Fibroblast of pulmonary artery (primary cell): ENCODE measurements around the gene GLIS1.
"Not testable (repeated sequence)": the region's sequence is repeated elsewhere in the genome, so short reads cannot be mapped to it uniquely, and the experiment has no call there.

Source experiments
- DNase-seq: peaks from one replicate; pipeline ENCODE4 v3.0.0-alpha.2; 2010; ENCODE audit warnings: low read depth
- H3K4me3 ChIP-seq: replicated peaks from 2 replicates; pipeline ENCODE4 v1.5.1; 2011; ENCODE audit warnings: low read depth, mild to moderate bottlenecking, control low read depth, low read length, moderate library complexity
- CTCF ChIP-seq: IDR thresholded peaks from 2 replicates; pipeline ENCODE4 v1.5.1; 2011; ENCODE audit warnings: mild to moderate bottlenecking, control low read depth, low read length, inconsistent platforms; ENCODE audit errors: missing control alignments

The GLIS1 gene

DNA sequence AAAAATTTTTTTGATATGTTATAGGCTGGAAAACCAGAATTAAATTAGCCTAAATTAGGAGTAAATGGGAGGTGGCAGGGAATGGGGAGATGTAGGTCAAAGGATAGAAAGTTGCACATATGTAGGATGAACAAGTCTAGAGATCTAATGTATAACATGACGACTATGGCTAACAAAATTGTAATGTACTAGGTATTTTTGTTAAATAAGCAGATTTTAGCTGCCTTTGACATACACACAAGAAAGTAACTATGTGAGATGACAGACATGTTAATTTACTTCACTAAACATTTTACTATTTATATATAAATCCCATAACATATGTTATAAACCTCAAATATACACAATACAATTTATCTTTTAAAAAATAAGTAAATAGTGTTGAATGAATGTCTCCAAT lies 30.2 kb upstream of the GLIS1 start:
- no peak overlapping the region for H3K4me3 ChIP-seq
- DNase-seq, result no peak
- no peak for TF ChIP-seq CTCF

DNA sequence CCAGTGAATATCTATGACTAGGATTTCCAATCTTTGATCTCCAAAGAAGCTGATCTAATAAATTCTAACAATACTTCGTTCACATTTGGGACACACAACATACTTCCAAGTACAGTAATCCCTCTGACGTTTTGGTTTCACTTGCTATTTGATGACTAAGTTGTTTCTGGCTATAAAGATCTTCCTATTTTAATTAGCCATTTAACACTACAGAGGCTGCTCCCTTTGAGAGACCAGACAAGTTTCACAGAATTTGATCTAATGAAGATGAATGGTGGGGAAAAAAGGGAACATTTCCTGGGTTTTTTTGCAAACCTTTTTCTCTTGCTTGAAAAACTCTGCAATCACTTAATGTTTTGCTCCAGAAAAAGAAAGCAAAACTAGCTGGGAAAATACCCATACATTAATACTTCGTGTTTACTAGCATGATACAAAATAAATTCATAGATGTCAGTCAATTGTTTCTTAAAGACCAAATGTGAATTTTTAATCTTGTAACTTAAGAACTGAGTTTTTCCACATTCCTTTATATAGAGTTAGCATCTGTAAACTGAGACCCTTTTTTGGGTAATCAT lies 28.0 kb upstream of the GLIS1 start:
- H3K4me3 ChIP-seq, result peak overlapping the region; percentile 18
- TF ChIP-seq CTCF, result no peak
- DNase-seq, result peak; percentile 45

DNA sequence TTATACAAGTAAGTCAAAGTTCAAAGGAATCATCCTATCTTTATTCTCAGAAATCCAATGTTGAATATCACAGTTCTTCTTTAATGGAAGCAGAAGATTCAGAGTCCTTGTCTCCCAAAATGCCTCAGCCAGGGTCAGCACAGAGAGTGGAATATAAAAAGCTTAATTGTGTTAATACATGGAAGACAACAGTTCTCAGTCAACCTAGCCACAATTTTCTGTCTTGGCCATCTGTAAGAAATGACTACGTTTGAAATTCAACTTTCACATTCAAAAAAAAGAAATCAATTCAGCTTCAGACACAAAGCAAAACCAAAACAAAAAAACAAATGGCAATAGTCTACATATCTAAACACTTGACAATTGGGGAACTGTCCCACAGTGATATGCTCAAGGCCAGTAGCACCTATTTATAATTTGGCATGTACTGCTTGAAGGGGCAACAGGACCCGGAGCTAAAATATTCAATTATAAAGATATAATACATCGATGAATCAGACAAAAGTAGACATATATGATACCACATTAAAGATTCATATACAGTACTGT lies 27.3 kb upstream of the GLIS1 start:
- DNase-seq, result no peak
- H3K4me3 ChIP-seq, result no peak overlapping the region
- TF ChIP-seq CTCF, result no peak

- DNase-seq, result peak; percentile 78
- H3K4me3 ChIP-seq, result no peak overlapping the region
- no peak for TF ChIP-seq CTCF
Observed at GRCh38 chr1:53765657-53766056, 26.7 kb upstream of the GLIS1 start.

DNA sequence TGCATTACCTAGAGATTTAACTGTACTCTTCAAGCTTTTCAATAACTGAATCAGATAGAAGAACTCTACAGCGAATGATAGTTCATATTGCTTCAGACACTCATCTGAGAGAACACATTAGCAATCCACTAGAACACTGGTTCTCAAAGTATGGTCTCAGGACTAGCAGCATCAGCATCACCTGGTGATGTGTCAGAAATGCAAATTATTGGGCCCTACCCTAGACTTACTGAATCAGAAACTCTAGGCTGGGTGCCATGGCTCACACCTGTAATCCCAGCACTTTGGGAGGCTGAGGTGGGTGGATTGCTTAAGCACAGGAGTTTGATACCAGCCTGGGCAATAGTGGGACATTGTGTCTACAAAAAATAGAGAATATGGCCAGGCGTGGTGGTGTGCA lies 24.9 kb upstream of the GLIS1 start:
- no peak for DNase-seq
- no peak for TF ChIP-seq CTCF
- no peak overlapping the region for H3K4me3 ChIP-seq

GRCh38 chr1:53763461-53763860 lies 24.5 kb upstream of the GLIS1 start:
- DNase-seq, result no peak
- H3K4me3 ChIP-seq, result no peak overlapping the region
- TF ChIP-seq CTCF, result no peak

DNA sequence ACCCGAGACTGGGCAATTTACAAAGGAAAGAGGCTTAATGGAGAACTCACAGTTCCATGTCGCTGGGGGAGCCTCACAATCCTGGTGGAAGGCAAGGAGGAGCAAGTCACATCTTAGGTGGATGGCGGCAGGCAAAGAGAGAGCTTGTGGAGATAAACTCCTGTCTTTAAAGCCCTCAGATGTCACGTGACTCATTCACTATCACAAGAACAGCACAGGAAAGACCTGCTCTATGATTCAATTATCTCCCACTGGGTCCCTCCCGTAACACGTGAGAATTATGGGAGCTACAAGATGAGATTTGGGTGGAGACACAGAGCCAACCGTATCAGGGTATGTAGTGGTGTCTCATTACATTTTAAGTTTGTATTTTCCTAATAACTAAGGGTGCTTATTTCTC lies 21.5 kb upstream of the GLIS1 start:
- not testable (repeated sequence) for H3K4me3 ChIP-seq, DNase-seq

DNA sequence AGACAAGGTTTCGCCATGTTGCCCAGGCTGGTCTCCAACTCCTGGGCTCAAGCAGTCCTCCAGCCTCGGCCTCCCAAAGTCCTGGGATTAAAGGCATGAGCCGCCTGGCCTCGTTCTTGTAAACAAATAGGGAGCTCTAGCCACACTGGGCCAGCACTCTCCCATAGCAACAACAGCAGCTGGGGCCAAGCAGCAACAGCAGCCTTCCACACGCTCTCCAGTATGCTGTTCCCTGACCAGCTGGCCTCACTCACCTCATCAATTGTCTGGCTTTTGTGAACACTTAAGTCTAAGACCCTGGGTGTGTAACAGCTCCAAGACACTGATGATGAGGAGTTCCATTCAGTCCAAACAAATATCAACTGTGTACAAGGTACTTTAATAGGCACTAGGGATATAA lies 16.9 kb upstream of the GLIS1 start:
- TF ChIP-seq CTCF, result no peak
- DNase-seq, result no peak
- no peak overlapping the region for H3K4me3 ChIP-seq
